Activated T-helper 2 cell treated with anti-CD3 and anti-CD28 coated beads, Interferon-gamma antibody, Interleukin-2, Interleukin-4, amounts not matched to agents 10 μg/mL and 5 μg/mL and 100 μg/mL, durations not matched to agents 14 hours and 24 hours and 36 hours (primary cell): ENCODE data around the gene CLPTM1L. TPM values are rescaled to one million over a fixed set of nuclear protein-coding genes. Genes with fewer than 3 reads are reported as not detected.
A peak's percentile ranks its signal among the peaks of the same experiment; 100 is the strongest.

ENCODE experiments used
- DNase-seq: peaks from one replicate; pipeline ENCODE4 v3.0.0; 2021; ENCODE audit warnings: low spot score
- H3K27ac Mint-ChIP-seq: one replicate; pipeline ENCODE4 v1.8.0; 2021; ENCODE audit warnings: mixed read lengths
- H3K27me3 Mint-ChIP-seq: one replicate; pipeline ENCODE4 v1.8.0; 2021; ENCODE audit warnings: low read depth, mixed read lengths
- H3K36me3 Mint-ChIP-seq: one replicate; pipeline ENCODE4 v1.8.0; 2021; ENCODE audit warnings: low read depth, mixed read lengths
- H3K4me1 Mint-ChIP-seq: one replicate; pipeline ENCODE4 v1.8.0; 2021; ENCODE audit warnings: low read depth, mixed read lengths
- H3K4me3 Mint-ChIP-seq: one replicate; pipeline ENCODE4 v1.8.0; 2021; ENCODE audit warnings: low read depth, mild to moderate bottlenecking, moderate library complexity, mixed read lengths
- H3K9me3 Mint-ChIP-seq: one replicate; pipeline ENCODE4 v1.8.0; 2021; ENCODE audit warnings: mixed read lengths
- intact Hi-C: fragments of 100-400 bp; cut with micrococcal nuclease; formaldehyde crosslinking; loops from one replicate; pipeline ENCODE4 v1.15.1; 2023
- total RNA-seq: library from RNA; stranded (reverse); gene quantifications from 2 replicates; pipeline ENCODE4 v1.2.3, GENCODE V29; 2022

The CLPTM1L gene
- 102 and 107 TPM in 2 replicates for total RNA-seq

- Mint-ChIP-seq H3K27me3 (no peaks in the 10 kb centered on the region), H3K9me3 (no peaks in the 10 kb centered on the region), H3K36me3 (peaks cover 33% of the 10 kb centered on the region), H3K4me1 (peaks cover 19% of the 10 kb centered on the region), H3K4me3 (peak within 1 kb of the TSS; percentile 93), H3K27ac (peak within 1 kb of the TSS; percentile 89)
- DNase-seq = peak; percentile 86
- intact Hi-C loops = loop anchor here (2.0 to 10.0 kb wide), 2 partner anchors 42 to 50 kb away; partner anchors contain the start of gene TERT
These were observed at the start of gene CLPTM1L for GRCh38 chr5:1344975-1345838. Gene CLPTM1L, minus strand, starts transcription at chr5:1345099. Its CDS starts 258 bp downstream, at chr5:1344841.

GRCh38 chr5:1393571-1394501, 48.9 kb upstream of the CLPTM1L start:
- intact Hi-C loops = no loop called here
- H3K27ac Mint-ChIP-seq = no peak overlapping the region
- no peak overlapping the region for H3K4me3 Mint-ChIP-seq
- peaks cover 12% of the 10 kb centered on the region for H3K27me3 Mint-ChIP-seq
- H3K4me1 Mint-ChIP-seq = no peaks in the 10 kb centered on the region
- DNase-seq = no peak
- no peaks in the 10 kb centered on the region for H3K9me3 Mint-ChIP-seq
- no peaks in the 10 kb centered on the region for H3K36me3 Mint-ChIP-seq

GRCh38 chr5:1392801-1393565, 48.1 kb upstream of the CLPTM1L start:
- H3K36me3 Mint-ChIP-seq = no peaks in the 10 kb centered on the region
- no peak for DNase-seq
- H3K27me3 Mint-ChIP-seq = peaks cover 20% of the 10 kb centered on the region
- no peaks in the 10 kb centered on the region for H3K4me1 Mint-ChIP-seq
- intact Hi-C loops = no loop called here
- no peak overlapping the region for H3K4me3 Mint-ChIP-seq
- H3K27ac Mint-ChIP-seq = no peak overlapping the region
- H3K9me3 Mint-ChIP-seq = no peaks in the 10 kb centered on the region

GRCh38 chr5:1392261-1392660, 47.4 kb upstream of the CLPTM1L start:
- Mint-ChIP-seq H3K4me3 (no peak overlapping the region), H3K27me3 (peaks cover 18% of the 10 kb centered on the region), H3K27ac (no peak overlapping the region), H3K36me3 (no peaks in the 10 kb centered on the region), H3K9me3 (no peaks in the 10 kb centered on the region), H3K4me1 (no peaks in the 10 kb centered on the region)
- DNase-seq = no peak
- intact Hi-C loops = no loop called here

- intact Hi-C loops = no loop called here
- no peak overlapping the region for H3K27ac Mint-ChIP-seq
- DNase-seq = no peak
- H3K9me3 Mint-ChIP-seq = no peaks in the 10 kb centered on the region
- H3K27me3 Mint-ChIP-seq = peaks cover 23% of the 10 kb centered on the region
- H3K36me3 Mint-ChIP-seq = no peaks in the 10 kb centered on the region
- H3K4me1 Mint-ChIP-seq = peaks cover 5% of the 10 kb centered on the region
- H3K4me3 Mint-ChIP-seq = no peak overlapping the region
These were observed 46.8 kb upstream of the CLPTM1L start for GRCh38 chr5:1391691-1392090.

- H3K36me3 Mint-ChIP-seq = no peaks in the 10 kb centered on the region
- no peak for DNase-seq
- H3K27me3 Mint-ChIP-seq = peaks cover 25% of the 10 kb centered on the region
- no peak overlapping the region for H3K27ac Mint-ChIP-seq
- intact Hi-C loops = no loop called here
- H3K9me3 Mint-ChIP-seq = no peaks in the 10 kb centered on the region
- H3K4me3 Mint-ChIP-seq = no peak overlapping the region
- peaks cover 7% of the 10 kb centered on the region for H3K4me1 Mint-ChIP-seq
These were observed 46.1 kb upstream of the CLPTM1L start for GRCh38 chr5:1390861-1391600.

GRCh38 chr5:1390333-1390732, 45.4 kb upstream of the CLPTM1L start:
- peaks cover 25% of the 10 kb centered on the region for H3K27me3 Mint-ChIP-seq
- no peak overlapping the region for H3K27ac Mint-ChIP-seq
- intact Hi-C loops = no loop called here
- H3K4me1 Mint-ChIP-seq = peaks cover 10% of the 10 kb centered on the region
- H3K36me3 Mint-ChIP-seq = no peaks in the 10 kb centered on the region
- H3K9me3 Mint-ChIP-seq = no peaks in the 10 kb centered on the region
- H3K4me3 Mint-ChIP-seq = no peak overlapping the region
- no peak for DNase-seq

GRCh38 chr5:1388383-1388967, 43.6 kb upstream of the CLPTM1L start:
- Mint-ChIP-seq H3K27ac (no peak overlapping the region), H3K27me3 (peaks cover 25% of the 10 kb centered on the region), H3K9me3 (no peaks in the 10 kb centered on the region), H3K36me3 (no peaks in the 10 kb centered on the region), H3K4me3 (no peak overlapping the region), H3K4me1 (peaks cover 12% of the 10 kb centered on the region)
- no peak for DNase-seq
- intact Hi-C loops = loop anchor here (5.0 kb wide), 1 partner anchor 414 kb away; the partner anchor contains the start of gene NDUFS6

- Mint-ChIP-seq H3K27ac (no peak overlapping the region), H3K27me3 (peaks cover 25% of the 10 kb centered on the region), H3K4me3 (no peak overlapping the region)
These were observed 43.0 kb upstream of the CLPTM1L start for GRCh38 chr5:1387876-1388275.

GRCh38 chr5:1387059-1387755, 42.3 kb upstream of the CLPTM1L start:
- no peak for DNase-seq
- no peaks in the 10 kb centered on the region for H3K36me3 Mint-ChIP-seq

More at GRCh38 chr5:1387876-1388275, 43.0 kb upstream of the CLPTM1L start:
- Mint-ChIP-seq H3K4me1 (peaks cover 12% of the 10 kb centered on the region), H3K9me3 (no peaks in the 10 kb centered on the region), H3K36me3 (no peaks in the 10 kb centered on the region)
- intact Hi-C loops = loop anchor here (2.0 to 5.0 kb wide), 2 partner anchors 43 to 414 kb away; partner anchors contain the start of genes CLPTM1L and NDUFS6
- no peak for DNase-seq

GRCh38 chr5:1386274-1386717, 41.4 kb upstream of the CLPTM1L start:
- intact Hi-C loops = loop anchor here (2.0 to 5.0 kb wide), 2 partner anchors 41 to 416 kb away; partner anchors contain the start of genes CLPTM1L and NDUFS6
- Mint-ChIP-seq H3K36me3 (no peaks in the 10 kb centered on the region), H3K4me3 (peak overlapping the region; percentile 95)

More at GRCh38 chr5:1387059-1387755, 42.3 kb upstream of the CLPTM1L start:
- Mint-ChIP-seq H3K27me3 (peaks cover 25% of the 10 kb centered on the region), H3K4me3 (peak overlapping the region; percentile 95), H3K9me3 (no peaks in the 10 kb centered on the region), H3K4me1 (peaks cover 12% of the 10 kb centered on the region), H3K27ac (peak overlapping the region; percentile 98)
- intact Hi-C loops = loop anchor here (2.0 to 5.0 kb wide), 2 partner anchors 42 to 415 kb away; partner anchors contain the start of genes CLPTM1L and NDUFS6

More at GRCh38 chr5:1386274-1386717, 41.4 kb upstream of the CLPTM1L start:
- H3K4me1 Mint-ChIP-seq = peaks cover 14% of the 10 kb centered on the region
- H3K9me3 Mint-ChIP-seq = no peaks in the 10 kb centered on the region
- peak; percentile 67 for DNase-seq
- H3K27me3 Mint-ChIP-seq = peaks cover 25% of the 10 kb centered on the region
- H3K27ac Mint-ChIP-seq = peak overlapping the region; percentile 98
